AG04449 (cell line): ENCODE measurements around the gene CLUH.

Source experiments
- CTCF ChIA-PET: fragments of 350-600 bp; formaldehyde crosslinking; extraction: SDS; loops from one replicate; lab custom pipeline; 2021; ENCODE audit warnings: antibody characterized with exemption; lab: Yijun Ruan, JAX
- POLR2A ChIA-PET: fragments of 400-600, 350-600 bp; formaldehyde crosslinking; extraction: SDS; loops from one replicate; lab custom pipeline; 2020; ENCODE audit warnings: antibody characterized with exemption, inconsistent platforms; lab: Yijun Ruan, JAX
- DNase-seq: peaks from one replicate; pipeline ENCODE4 v3.0.0-alpha.2; 2010; ENCODE audit warnings: low read depth, low spot score
- H3K4me3 ChIP-seq: 2 replicates; pipeline ENCODE4 v1.5.1; 2011; ENCODE audit warnings: low read depth, mild to moderate bottlenecking, control low read depth, low read length
- TF ChIP-seq, protein P1 (sequence below): IDR thresholded peaks from one replicate; pipeline ENCODE4 v1.5.1; 2011; ENCODE audit warnings: mild to moderate bottlenecking, moderate library complexity, low read length, control low read depth, inconsistent platforms; ENCODE audit not compliant: insufficient read depth; ENCODE audit errors: missing control alignments

CLUH gene

GRCh38 chr17:2694381-2695242 is 17.0 kb downstream of the CLUH start:
- no peak overlapping the region for H3K4me3 ChIP-seq
- no peak for DNase-seq
- ChIA-PET CTCF (no interaction called here), POLR2A (no interaction called here)
- TF ChIP-seq, protein P1, sequence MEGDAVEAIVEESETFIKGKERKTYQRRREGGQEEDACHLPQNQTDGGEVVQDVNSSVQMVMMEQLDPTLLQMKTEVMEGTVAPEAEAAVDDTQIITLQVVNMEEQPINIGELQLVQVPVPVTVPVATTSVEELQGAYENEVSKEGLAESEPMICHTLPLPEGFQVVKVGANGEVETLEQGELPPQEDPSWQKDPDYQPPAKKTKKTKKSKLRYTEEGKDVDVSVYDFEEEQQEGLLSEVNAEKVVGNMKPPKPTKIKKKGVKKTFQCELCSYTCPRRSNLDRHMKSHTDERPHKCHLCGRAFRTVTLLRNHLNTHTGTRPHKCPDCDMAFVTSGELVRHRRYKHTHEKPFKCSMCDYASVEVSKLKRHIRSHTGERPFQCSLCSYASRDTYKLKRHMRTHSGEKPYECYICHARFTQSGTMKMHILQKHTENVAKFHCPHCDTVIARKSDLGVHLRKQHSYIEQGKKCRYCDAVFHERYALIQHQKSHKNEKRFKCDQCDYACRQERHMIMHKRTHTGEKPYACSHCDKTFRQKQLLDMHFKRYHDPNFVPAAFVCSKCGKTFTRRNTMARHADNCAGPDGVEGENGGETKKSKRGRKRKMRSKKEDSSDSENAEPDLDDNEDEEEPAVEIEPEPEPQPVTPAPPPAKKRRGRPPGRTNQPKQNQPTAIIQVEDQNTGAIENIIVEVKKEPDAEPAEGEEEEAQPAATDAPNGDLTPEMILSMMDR: no peak

DNA sequence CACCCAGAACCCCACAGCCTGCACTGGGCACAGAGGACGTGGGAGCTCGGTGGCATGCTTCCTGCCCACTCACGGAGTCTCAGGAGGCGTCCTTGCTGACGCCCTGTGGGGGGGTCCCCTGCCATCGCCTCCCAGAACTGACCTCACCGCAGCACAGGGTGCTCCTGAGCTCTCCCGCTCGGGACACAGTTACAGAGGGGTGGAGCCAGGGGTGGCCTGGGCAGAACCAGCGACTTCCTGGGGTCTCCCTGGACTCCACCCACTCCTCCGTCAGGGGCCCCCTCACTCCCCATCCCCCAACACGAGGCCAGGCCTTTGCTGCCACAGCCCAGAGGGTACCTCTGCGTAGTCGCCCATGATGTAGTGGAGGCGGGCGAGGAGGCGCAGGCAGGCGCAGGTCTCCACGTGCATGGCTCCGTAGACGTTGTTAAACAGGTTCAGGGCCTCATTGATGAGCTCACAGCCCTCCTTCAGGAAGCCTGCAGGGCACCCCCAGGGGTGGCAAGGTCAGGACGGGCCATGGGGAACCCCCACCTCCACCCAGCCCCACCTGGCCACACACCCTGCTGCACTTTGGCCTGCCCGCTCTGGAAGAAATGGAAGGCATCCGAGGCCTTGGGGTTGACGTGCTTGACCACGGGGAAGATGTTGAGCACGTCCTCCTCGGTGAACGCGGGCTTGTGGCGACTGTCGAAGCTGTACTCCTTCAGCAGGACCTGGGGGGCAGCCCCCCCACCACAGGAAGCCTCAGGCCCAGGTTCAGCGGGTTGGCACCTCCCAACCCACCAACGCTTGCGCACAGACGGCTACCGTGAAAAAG is 17.8 kb downstream of the CLUH start:
- no peak for DNase-seq
- ChIA-PET CTCF (no interaction called here), POLR2A (no interaction called here)
- H3K4me3 ChIP-seq: no peak overlapping the region
- TF ChIP-seq, protein P1: no peak

DNA sequence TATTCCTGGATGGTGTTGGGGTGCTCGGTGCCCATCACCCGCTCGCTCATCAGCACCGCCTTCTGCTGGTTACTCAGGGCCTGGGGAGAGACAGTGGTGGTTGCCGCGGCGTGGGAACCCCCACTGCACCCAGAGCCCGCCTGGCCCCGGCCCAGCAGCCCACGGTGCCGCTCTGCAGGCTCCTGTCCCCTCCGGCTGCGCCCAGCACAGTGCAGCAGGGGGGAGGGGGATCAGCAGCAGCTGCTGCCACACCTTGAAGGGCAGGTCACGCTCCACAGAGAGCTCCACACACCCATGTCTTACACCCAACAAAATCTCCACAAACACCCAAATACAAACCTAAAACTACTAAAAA is 18.8 kb downstream of the CLUH start:
- TF ChIP-seq, protein P1: no peak
- DNase-seq: no peak
- no peak overlapping the region for H3K4me3 ChIP-seq
- CTCF ChIA-PET: no interaction called here
- POLR2A ChIA-PET: no interaction called here

GRCh38 chr17:2691965-2692780 is 19.4 kb downstream of the CLUH start:
- no peak for DNase-seq
- TF ChIP-seq, protein P1: no peak
- ChIA-PET POLR2A (no interaction called here), CTCF (no interaction called here)
- H3K4me3 ChIP-seq: no peak overlapping the region

DNA sequence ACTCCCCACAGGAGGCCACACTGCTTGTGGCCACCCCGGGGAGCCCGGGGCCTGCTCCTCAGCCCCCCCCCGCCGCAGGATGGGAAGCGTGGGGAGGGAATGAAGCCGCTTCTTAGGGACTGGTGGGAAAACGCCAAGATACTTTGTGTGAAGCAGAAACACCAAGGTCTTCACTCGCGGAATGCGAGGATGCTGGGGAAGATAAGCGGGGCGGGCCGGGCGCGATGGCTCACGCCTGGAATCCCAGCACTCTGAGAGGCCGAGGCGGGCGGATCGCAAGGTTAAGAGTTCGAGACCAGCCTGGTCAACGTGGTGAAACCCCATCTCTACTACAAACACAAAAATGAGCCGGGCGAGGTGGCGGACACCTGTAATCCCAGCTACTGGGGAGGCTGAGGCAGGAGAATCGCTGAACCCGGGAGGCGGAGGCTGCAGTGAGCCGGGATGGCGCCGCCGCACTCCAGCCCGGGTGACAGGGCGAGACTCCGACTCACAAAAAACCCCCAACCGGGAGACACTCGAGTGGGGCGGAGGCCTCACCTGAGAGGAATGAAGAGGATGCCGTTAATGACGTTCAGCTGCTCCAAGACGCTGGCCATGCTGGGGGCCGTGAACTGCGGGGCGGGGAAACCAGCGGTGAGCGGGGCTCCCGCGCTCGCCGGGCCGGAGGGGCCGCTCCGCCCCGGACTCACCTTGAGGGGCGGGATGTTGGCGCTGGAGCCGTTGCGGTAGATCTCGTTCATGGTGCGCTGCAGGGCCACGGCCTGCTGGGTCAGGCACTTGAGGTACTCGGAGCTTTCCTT is 20.3 kb downstream of the CLUH start:
- TF ChIP-seq, protein P1: no peak
- DNase-seq: no peak
- no peak overlapping the region for H3K4me3 ChIP-seq
- CTCF ChIA-PET: no interaction called here
- POLR2A ChIA-PET: no interaction called here
